Choroid plexus epithelial cell (primary cell): ENCODE measurements around the gene HS3ST2.

Experiments used
- DNase-seq: peaks from one replicate; pipeline ENCODE4 v3.0.0-alpha.2; 2010; ENCODE audit warnings: low read depth
- H3K4me3 ChIP-seq: 2 replicates; pipeline ENCODE4 v1.5.1; 2011; ENCODE audit warnings: low read depth, mild to moderate bottlenecking, control low read depth, low read length, moderate library complexity
- CTCF ChIP-seq: conservative IDR thresholded peaks from 2 replicates; pipeline ENCODE4 v1.5.1; 2011; ENCODE audit warnings: low read depth, mild to moderate bottlenecking, control low read depth, inconsistent platforms, low read length, moderate library complexity

Gene HS3ST2

GRCh38 chr16:22843856-22844255 is 29.9 kb downstream of the HS3ST2 start:
- no peak overlapping the region for H3K4me3 ChIP-seq
- TF ChIP-seq CTCF, result no peak
- DNase-seq, result no peak

GRCh38 chr16:22844416-22844815 is 30.5 kb downstream of the HS3ST2 start:
- TF ChIP-seq CTCF, result no peak

GRCh38 chr16:22847100-22847499 is 33.1 kb downstream of the HS3ST2 start:
- H3K4me3 ChIP-seq, result no peak overlapping the region
- DNase-seq, result no peak
- TF ChIP-seq CTCF, result no peak

More at GRCh38 chr16:22844416-22844815, 30.5 kb downstream of the HS3ST2 start:
- DNase-seq, result no peak
- no peak overlapping the region for H3K4me3 ChIP-seq

GRCh38 chr16:22847690-22848089 is 33.7 kb downstream of the HS3ST2 start:
- H3K4me3 ChIP-seq, result no peak overlapping the region
- DNase-seq, result no peak
- no peak for TF ChIP-seq CTCF

GRCh38 chr16:22848451-22848850 is 34.5 kb downstream of the HS3ST2 start:
- no peak for TF ChIP-seq CTCF
- DNase-seq, result no peak
- no peak overlapping the region for H3K4me3 ChIP-seq

- no peak for DNase-seq
- no peak overlapping the region for H3K4me3 ChIP-seq
- TF ChIP-seq CTCF, result no peak
Observed at GRCh38 chr16:22849517-22849916, 35.6 kb downstream of the HS3ST2 start.

- no peak for DNase-seq
- H3K4me3 ChIP-seq, result no peak overlapping the region
- TF ChIP-seq CTCF, result no peak
Observed at GRCh38 chr16:22855231-22855630, 41.3 kb downstream of the HS3ST2 start.
